ENCODE measurements around the gene C10orf90.

Gene C10orf90

GRCh38 chr10:126398383-126398743, 272.1 kb downstream of the C10orf90 start:
- DNase-seq (ENCODE audit: low read depth), result no peak
- TF ChIP-seq CTCF (IDR thresholded peaks at IDR 0.05; ENCODE audit: insufficient read depth, low read depth, low read length, missing control alignments), result no peak
- H3K4me3 ChIP-seq (ENCODE audit: low read depth, low read length), result no peak overlapping the region

GRCh38 chr10:126397640-126398382, 272.7 kb downstream of the C10orf90 start:
- H3K4me3 ChIP-seq (ENCODE audit: low read depth, low read length), result no peak overlapping the region
- TF ChIP-seq CTCF (IDR thresholded peaks at IDR 0.05; ENCODE audit: insufficient read depth, low read depth, low read length, missing control alignments), result no peak
- no peak for DNase-seq (ENCODE audit: low read depth)

- DNase-seq (ENCODE audit: low read depth), result no peak
- TF ChIP-seq CTCF (IDR thresholded peaks at IDR 0.05; ENCODE audit: insufficient read depth, low read depth, low read length, missing control alignments), result no peak
- no peak overlapping the region for H3K4me3 ChIP-seq (ENCODE audit: low read depth, low read length)
Observed at GRCh38 chr10:126397156-126397555, 273.3 kb downstream of the C10orf90 start.

GRCh38 chr10:126394948-126395347, 275.5 kb downstream of the C10orf90 start:
- TF ChIP-seq CTCF (IDR thresholded peaks at IDR 0.05; ENCODE audit: insufficient read depth, low read depth, low read length, missing control alignments), result no peak
- DNase-seq (ENCODE audit: low read depth), result no peak
- H3K4me3 ChIP-seq (ENCODE audit: low read depth, low read length), result no peak overlapping the region

GRCh38 chr10:126393076-126393475, 277.4 kb downstream of the C10orf90 start:
- TF ChIP-seq CTCF (IDR thresholded peaks at IDR 0.05; ENCODE audit: insufficient read depth, low read depth, low read length, missing control alignments), result no peak
- no peak overlapping the region for H3K4me3 ChIP-seq (ENCODE audit: low read depth, low read length)
- DNase-seq (ENCODE audit: low read depth), result no peak

GRCh38 chr10:126392469-126392868, 278.0 kb downstream of the C10orf90 start:
- no peak overlapping the region for H3K4me3 ChIP-seq (ENCODE audit: low read depth, low read length)
- no peak for TF ChIP-seq CTCF (IDR thresholded peaks at IDR 0.05; ENCODE audit: insufficient read depth, low read depth, low read length, missing control alignments)
- no peak for DNase-seq (ENCODE audit: low read depth)

GRCh38 chr10:126392068-126392467, 278.4 kb downstream of the C10orf90 start:
- no peak for DNase-seq (ENCODE audit: low read depth)
- H3K4me3 ChIP-seq (ENCODE audit: low read depth, low read length), result no peak overlapping the region
- TF ChIP-seq CTCF (IDR thresholded peaks at IDR 0.05; ENCODE audit: insufficient read depth, low read depth, low read length, missing control alignments), result no peak

Data from GM12865 (cell line).